Anterior cingulate cortex (tissue), 58 donors: ENCODE results near the gene ATP8B1.

Source experiments
- DNase-seq, 58 donors: peaks; one replicate each; lab custom pipeline; 2025; lab: John Stamatoyannopoulos, UW

Gene ATP8B1

DNA sequence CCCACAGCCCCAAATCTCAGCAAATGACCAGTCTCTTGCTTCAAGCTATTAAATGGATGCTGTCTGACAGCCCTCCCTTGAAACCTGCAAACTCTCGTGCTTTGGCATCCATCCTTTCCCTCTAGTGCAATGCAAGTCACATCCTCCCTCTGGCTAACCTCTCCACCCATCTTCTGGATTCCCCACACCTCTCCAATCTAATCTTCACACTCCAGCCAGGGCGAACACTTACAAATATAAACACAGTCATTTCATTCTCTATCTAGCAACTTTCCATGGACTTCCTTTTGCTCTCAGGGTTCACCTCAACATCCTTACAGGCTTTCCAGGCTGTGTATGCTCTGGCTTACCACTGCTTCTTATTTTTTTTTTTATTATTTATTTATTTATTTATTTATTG is 171.4 kb downstream of the ATP8B1 start:
- no peak for DNase-seq

GRCh38 chr18:57630754-57631595 is 172.1 kb downstream of the ATP8B1 start:
- no peak for DNase-seq

DNA sequence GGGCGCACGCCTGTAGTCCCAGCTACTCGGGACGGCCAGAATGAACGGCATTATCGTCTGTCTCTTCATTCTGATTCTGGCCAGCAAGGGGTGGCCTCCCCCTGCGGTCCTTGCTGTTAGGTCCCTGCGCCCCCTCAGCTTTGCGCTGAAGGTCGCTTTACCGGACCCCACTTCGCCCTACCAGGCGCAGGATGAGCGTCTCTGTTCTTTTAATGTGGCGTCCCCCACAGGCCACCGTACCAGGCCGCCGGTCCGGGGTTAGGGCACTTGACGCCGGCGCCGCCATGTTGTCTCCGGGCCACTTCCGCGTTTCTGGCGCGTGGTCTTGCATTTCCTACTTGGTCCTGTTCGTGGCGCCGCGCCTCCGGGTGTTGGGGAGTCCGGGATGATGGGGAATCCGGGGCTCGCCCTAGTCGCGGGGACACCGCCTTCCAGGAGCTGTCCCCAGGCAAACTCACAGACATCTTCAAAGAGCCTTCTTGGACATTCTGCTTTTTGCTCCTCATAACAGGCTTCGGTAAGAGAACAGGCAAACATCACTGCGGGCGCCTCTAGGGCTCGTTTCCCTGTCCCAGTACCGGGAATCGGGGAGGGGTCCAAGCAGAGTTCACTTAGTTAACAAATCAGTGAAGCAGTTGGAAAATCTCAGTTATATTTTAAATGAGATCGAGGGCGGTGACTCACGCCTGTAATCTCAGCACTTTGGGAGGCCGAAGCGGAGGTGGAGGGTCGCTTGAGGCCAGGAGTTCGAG is 172.9 kb downstream of the ATP8B1 start:
- DNase-seq = peak; percentile 75 to 97 (median 93)

- DNase-seq = no peak
Measured at GRCh38 chr18:57629422-57629821, 173.7 kb downstream of the ATP8B1 start.

DNA sequence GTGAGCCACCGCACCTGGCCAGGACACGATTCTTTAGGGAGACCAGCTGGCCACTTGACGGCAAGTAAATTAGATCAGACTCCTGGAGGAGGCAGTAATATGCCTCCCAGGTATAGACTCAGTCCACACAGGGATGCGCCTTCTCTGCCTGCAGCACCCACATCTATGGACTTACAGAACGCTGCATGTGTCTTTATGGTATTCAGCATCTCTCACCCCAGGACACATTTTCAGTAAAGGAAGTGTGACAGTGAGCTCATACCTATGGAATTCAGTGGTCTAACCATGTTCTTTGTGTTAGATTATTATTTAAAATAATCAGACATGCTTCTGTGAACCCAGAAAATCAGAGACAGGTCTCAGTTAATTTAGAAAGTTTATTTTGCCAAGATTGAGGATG is 175.6 kb downstream of the ATP8B1 start:
- DNase-seq = no peak

- no peak for DNase-seq
Measured at GRCh38 chr18:57624988-57625387, 178.1 kb downstream of the ATP8B1 start.

GRCh38 chr18:57621246-57621604 is 181.9 kb downstream of the ATP8B1 start:
- DNase-seq = peak in 1 of 58 donors; percentile 42

GRCh38 chr18:57619876-57620275 is 183.2 kb downstream of the ATP8B1 start:
- DNase-seq = no peak

DNA sequence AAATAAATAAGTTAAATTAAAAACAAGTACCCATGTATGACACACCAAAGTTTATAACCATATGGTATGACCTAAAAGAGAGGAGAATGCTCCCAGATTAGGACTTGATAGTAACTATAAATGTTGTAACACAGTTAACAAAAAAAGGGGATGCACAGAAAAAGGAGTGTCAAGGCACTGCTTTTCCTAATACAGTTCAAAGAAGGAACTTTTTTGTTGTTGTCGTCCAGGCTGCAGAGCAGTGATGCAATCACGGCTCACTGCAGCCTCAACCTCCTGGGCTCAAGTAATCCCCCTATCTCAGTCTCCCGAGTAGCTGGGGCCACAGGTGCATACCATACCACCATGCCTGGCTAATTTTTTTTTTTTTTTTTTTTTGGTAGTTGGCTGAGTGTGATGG is 184.2 kb downstream of the ATP8B1 start:
- DNase-seq = no peak

DNA sequence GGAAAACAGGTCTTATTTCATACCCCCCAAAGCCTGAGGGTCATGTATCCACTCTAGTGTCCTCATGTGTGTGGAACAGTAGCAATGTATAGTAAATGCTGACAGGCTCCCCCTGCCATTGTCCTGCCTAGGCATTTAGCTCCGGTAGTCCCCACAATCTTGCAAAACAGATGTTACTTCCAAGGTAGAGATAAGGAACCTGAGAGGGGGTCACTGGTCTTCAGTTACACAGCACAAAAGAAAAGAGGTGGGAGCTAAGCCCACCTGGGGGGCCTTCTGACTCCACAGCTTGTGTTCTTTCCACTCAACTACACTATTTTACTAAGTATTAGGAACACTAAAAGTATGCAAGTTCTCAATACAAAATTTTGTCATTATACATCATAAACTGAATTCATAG is 199.2 kb downstream of the ATP8B1 start:
- no peak for DNase-seq
